Liver (tissue), 9 donors: ENCODE data around the gene FBXO7. TPM values are rescaled to one million over a fixed set of nuclear protein-coding genes. Genes with fewer than 3 reads are reported as not detected.

ENCODE experiments used
- DNase-seq: peaks from one replicate; pipeline ENCODE4 v3.0.0-alpha.2; 2017; ENCODE audit warnings: low spot score
- H3K27ac ChIP-seq, 2 donors: one replicate each; pipeline ENCODE4 v1.7.0; 2013; ENCODE audit warnings: inconsistent platforms in 2 of 2, low read length in 2 of 2, control low read depth in 1 of 2, low read depth in 1 of 2, mild to moderate bottlenecking in 1 of 2
- H3K27me3 ChIP-seq, 4 donors: one replicate each; pipeline versions ENCODE4 v1.6.1 to v1.7.0; 2013; ENCODE audit warnings: low read length in 3 of 4, inconsistent platforms in 1 of 4, mild to moderate bottlenecking in 1 of 4, moderate library complexity in 1 of 4; ENCODE audit not compliant: control insufficient read depth in 4 of 4, insufficient read depth in 4 of 4
- H3K36me3 ChIP-seq, 4 donors: one replicate each; pipeline versions ENCODE4 v1.6.1 to v1.7.0; 2013; ENCODE audit warnings: low read length in 3 of 4, mild to moderate bottlenecking in 3 of 4, low read depth in 1 of 4, moderate library complexity in 1 of 4; ENCODE audit not compliant: control insufficient read depth in 4 of 4, insufficient read depth in 3 of 4
- H3K4me1 ChIP-seq, 4 donors: one replicate each; pipeline versions ENCODE4 v1.6.1 to v1.7.0; 2013; ENCODE audit warnings: low read length in 3 of 4, mild to moderate bottlenecking in 3 of 4, moderate library complexity in 1 of 4; ENCODE audit not compliant: control insufficient read depth in 4 of 4, insufficient read depth in 4 of 4
- H3K4me3 ChIP-seq, 3 donors: one replicate each; pipeline versions ENCODE4 v1.6.1 to v1.7.0; 2013; ENCODE audit warnings: low read length in 3 of 3, control low read depth in 1 of 3, low read depth in 1 of 3, mild to moderate bottlenecking in 1 of 3
- H3K9ac ChIP-seq, 2 donors: one replicate each; pipeline ENCODE4 v1.7.0; 2013; ENCODE audit warnings: low read length in 2 of 2, mild to moderate bottlenecking in 2 of 2, moderate library complexity in 2 of 2, control low read depth in 1 of 2, low read depth in 1 of 2
- H3K9me3 ChIP-seq, 4 donors: one replicate each; pipeline versions ENCODE4 v1.6.1 to v1.7.0; 2013; ENCODE audit warnings: low read length in 3 of 4; ENCODE audit not compliant: control insufficient read depth in 4 of 4
- EGR1 ChIP-seq, 2 donors: IDR thresholded peaks; 2 replicates each; pipeline ENCODE4 v1.6.1; 2016 to 2018; ENCODE audit warnings: antibody characterized with exemption in 2 of 2, low read depth in 2 of 2
- FOXA1 ChIP-seq: IDR thresholded peaks from 2 replicates; pipeline ENCODE4 v1.6.1; 2016; ENCODE audit warnings: antibody characterized with exemption
- GABPA ChIP-seq, 2 donors: IDR thresholded peaks in 1 of 2; conservative IDR thresholded peaks in 1 of 2; 2 replicates each; pipeline ENCODE4 v1.6.1; 2016; ENCODE audit warnings: antibody characterized with exemption in 2 of 2, mild to moderate bottlenecking in 1 of 2, moderate library complexity in 1 of 2
- HNF4A ChIP-seq, 2 donors: conservative IDR thresholded peaks; 2 replicates each; pipeline ENCODE4 v1.6.1; 2016; ENCODE audit warnings: antibody characterized with exemption in 2 of 2, mild to moderate bottlenecking in 2 of 2
- NR2F2 ChIP-seq: IDR thresholded peaks from 2 replicates; pipeline ENCODE4 v1.6.1; 2016; ENCODE audit warnings: antibody characterized with exemption
- RXRA ChIP-seq, 2 donors: IDR thresholded peaks; 2 replicates each; pipeline ENCODE4 v1.6.1; 2017 to 2018; ENCODE audit warnings: antibody characterized with exemption in 2 of 2, mild to moderate bottlenecking in 1 of 2
- SP1 ChIP-seq: IDR thresholded peaks from 2 replicates; pipeline ENCODE4 v1.6.1; 2018; ENCODE audit warnings: antibody characterized with exemption, mild to moderate bottlenecking
- TAF1 ChIP-seq: conservative IDR thresholded peaks from 2 replicates; pipeline ENCODE4 v1.6.1; 2016; ENCODE audit warnings: antibody characterized with exemption, mild to moderate bottlenecking
- YY1 ChIP-seq: IDR thresholded peaks from 2 replicates; pipeline ENCODE4 v1.6.1; 2016; ENCODE audit warnings: antibody characterized with exemption, mild to moderate bottlenecking
- WGBS: extraction: QIAGEN DNeasy Blood & Tissue Kit; methylation state at CpG from one replicate; pipeline ENCODE4 v1.1.7; 2013; 5-methylcytosine and 5-hydroxymethylcytosine counted together
- polyA plus RNA-seq, 2 donors: library from polyadenylated mRNA; stranded (reverse) in 1 of 2; unstranded in 1 of 2; fragments of 200-250 nt in 1 of 2; fragments of >200 nt in 1 of 2; fragmentation: Nextera tagmentation in 1 of 2; extraction: Ambion mirVana in 1 of 2; gene quantifications; one replicate each; pipeline versions ENCODE4 v1.2.1 to v1.2.3, GENCODE V29; 2013 to 2015
- total RNA-seq, 2 donors: library from RNA; depleted of rRNA; stranded (reverse); fragments of >200 nt; gene quantifications; one replicate each; pipeline ENCODE4 v1.2.3, GENCODE V29; 2014
- TF ChIP-seq, protein P1 (sequence below): fragments of 150-350 bp; IDR thresholded peaks from 2 replicates; pipeline ENCODE4 v1.5.1; 2017; ENCODE audit warnings: improper control_type of control experiment, low read depth, low read length; ENCODE audit not compliant: missing input control
- TF ChIP-seq, protein P2 (sequence below): IDR thresholded peaks from 2 replicates; pipeline ENCODE4 v1.6.1; 2016; ENCODE audit warnings: antibody characterized with exemption, mild to moderate bottlenecking
- donor health status: healthy.
- donor health status: healthy.
- donor health status: healthy.
- donor health status: healthy.
- donor health status: healthy.

FBXO7 gene
- 100 to 1,000 TPM in 1 of 2 donors, 10 to 100 TPM in 1; 54.6 to 179 TPM for total RNA-seq
- polyA plus RNA-seq, result 10 to 100 TPM; 37.9 to 47.0 TPM

DNA sequence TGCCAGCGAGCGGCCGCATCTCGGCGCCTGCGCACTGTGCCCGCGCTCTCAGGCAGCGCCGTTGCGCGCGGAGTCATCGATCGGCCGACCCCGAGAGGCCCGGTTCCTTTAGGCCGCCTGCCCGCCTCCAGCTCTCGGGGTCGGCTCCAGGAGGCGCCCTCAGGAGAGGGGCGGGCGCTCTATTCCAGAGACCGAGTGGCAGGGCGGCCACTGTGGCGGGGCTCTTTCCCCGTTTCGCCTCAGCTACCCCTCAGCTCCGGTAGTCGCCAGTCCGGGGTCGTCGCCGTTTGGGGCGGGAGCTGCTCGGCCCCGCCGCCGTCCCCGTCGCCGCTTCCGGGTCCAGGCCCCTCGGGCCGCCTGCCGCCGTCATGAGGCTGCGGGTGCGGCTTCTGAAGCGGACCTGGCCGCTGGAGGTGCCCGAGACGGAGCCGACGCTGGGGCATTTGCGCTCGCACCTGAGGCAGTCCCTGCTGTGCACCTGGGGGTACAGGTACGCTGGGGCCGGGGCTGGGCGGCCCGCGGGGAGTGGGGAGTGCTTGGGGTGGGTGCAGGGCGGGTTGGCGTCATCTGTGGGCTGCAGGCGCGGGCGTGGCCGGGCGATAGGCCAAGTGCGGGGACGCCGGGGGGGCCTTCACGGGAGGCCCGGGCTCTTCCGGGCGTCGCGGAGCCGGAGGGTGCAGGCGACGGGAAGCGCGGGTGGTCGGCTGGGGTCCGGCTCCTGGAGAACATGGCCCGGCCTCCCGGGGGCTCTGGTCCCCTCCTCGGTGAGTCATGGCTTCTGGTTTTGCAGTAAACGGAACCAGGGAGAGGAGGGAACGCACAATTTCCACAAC is at the start of gene FBXO7:
FBXO7 (plus strand) TSS at position 177 of the 833 bp plus-strand sequence; CDS start at position 369, 192 bp downstream.
- Histone ChIP-seq H3K36me3 (peaks cover 0 to 4% (median 0%) of the 10 kb centered on the region in 4 donors), H3K9ac (peak within 1 kb of the TSS; percentile 96 to 99), H3K4me1 (peaks cover 5 to 29% (median 22%) of the 10 kb centered on the region in 4 donors), H3K27me3 (no peaks in the 10 kb centered on the region), H3K27ac (peak within 1 kb of the TSS; percentile 99 to 100), H3K4me3 (peak within 1 kb of the TSS; percentile 33 to 90 (median 76)), H3K9me3 (no peaks in the 10 kb centered on the region)
- WGBS, result under 1% methylated on average over 92 of the region's 92 CpGs
- TF ChIP-seq FOXA1 (no peak), NR2F2 (peak; percentile 12), TAF1 (peak; percentile 35), HNF4A (conservative IDR thresholded peaks at IDR 0.05) (peak in 1 of 2 donors; percentile 34), RXRA (IDR thresholded peaks at IDR 0.05) (peak in 1 of 2 donors; percentile 44), YY1 (peak; percentile 83), GABPA (IDR thresholded peaks at IDR 0.05 in 1 of 2, conservative IDR thresholded peaks at IDR 0.05 in 1 of 2) (no peak), SP1 (peak; percentile 38)
- TF ChIP-seq, protein P1, sequence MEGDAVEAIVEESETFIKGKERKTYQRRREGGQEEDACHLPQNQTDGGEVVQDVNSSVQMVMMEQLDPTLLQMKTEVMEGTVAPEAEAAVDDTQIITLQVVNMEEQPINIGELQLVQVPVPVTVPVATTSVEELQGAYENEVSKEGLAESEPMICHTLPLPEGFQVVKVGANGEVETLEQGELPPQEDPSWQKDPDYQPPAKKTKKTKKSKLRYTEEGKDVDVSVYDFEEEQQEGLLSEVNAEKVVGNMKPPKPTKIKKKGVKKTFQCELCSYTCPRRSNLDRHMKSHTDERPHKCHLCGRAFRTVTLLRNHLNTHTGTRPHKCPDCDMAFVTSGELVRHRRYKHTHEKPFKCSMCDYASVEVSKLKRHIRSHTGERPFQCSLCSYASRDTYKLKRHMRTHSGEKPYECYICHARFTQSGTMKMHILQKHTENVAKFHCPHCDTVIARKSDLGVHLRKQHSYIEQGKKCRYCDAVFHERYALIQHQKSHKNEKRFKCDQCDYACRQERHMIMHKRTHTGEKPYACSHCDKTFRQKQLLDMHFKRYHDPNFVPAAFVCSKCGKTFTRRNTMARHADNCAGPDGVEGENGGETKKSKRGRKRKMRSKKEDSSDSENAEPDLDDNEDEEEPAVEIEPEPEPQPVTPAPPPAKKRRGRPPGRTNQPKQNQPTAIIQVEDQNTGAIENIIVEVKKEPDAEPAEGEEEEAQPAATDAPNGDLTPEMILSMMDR, result no peak
- TF ChIP-seq, protein P2, sequence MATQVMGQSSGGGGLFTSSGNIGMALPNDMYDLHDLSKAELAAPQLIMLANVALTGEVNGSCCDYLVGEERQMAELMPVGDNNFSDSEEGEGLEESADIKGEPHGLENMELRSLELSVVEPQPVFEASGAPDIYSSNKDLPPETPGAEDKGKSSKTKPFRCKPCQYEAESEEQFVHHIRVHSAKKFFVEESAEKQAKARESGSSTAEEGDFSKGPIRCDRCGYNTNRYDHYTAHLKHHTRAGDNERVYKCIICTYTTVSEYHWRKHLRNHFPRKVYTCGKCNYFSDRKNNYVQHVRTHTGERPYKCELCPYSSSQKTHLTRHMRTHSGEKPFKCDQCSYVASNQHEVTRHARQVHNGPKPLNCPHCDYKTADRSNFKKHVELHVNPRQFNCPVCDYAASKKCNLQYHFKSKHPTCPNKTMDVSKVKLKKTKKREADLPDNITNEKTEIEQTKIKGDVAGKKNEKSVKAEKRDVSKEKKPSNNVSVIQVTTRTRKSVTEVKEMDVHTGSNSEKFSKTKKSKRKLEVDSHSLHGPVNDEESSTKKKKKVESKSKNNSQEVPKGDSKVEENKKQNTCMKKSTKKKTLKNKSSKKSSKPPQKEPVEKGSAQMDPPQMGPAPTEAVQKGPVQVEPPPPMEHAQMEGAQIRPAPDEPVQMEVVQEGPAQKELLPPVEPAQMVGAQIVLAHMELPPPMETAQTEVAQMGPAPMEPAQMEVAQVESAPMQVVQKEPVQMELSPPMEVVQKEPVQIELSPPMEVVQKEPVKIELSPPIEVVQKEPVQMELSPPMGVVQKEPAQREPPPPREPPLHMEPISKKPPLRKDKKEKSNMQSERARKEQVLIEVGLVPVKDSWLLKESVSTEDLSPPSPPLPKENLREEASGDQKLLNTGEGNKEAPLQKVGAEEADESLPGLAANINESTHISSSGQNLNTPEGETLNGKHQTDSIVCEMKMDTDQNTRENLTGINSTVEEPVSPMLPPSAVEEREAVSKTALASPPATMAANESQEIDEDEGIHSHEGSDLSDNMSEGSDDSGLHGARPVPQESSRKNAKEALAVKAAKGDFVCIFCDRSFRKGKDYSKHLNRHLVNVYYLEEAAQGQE, result peak; percentile 62
- DNase-seq, result peak; percentile 96

DNA sequence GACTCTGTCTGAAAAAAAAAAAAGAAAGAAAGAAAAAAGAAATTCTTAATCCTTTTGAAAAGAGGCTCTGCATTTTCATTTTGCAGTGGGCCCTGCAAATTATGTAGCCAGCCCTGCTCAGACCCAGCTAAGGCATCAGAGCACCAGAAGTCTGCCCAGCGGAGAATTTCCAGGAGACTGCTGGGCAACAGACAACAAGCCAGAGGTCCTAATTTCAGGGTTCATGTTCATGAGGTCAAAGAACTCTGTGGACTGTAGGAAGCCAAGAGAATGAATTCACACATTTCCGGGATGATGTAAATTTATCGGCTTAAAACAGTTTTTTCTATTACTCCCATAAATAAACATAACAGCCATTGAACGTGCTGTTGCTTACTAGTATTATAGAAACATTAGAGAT is 47.7 kb upstream of the FBXO7 start:
- H3K4me1 ChIP-seq, result peaks cover 0 to 6% (median 3%) of the 10 kb centered on the region in 4 donors
- H3K27ac ChIP-seq, result no peak overlapping the region
- H3K9me3 ChIP-seq, result no peaks in the 10 kb centered on the region
- H3K27me3 ChIP-seq, result peaks cover 0 to 4% (median 0%) of the 10 kb centered on the region in 4 donors
- H3K36me3 ChIP-seq, result no peaks in the 10 kb centered on the region
- no peak for DNase-seq
- 79% methylated on average over 4 of the region's 4 CpGs for WGBS
- TF ChIP-seq SP1 (no peak), EGR1 (IDR thresholded peaks at IDR 0.05; ENCODE audit: low read depth in 2 of 2) (no peak), RXRA (IDR thresholded peaks at IDR 0.05) (peak in 1 of 2 donors; percentile 43)
- H3K9ac ChIP-seq, result peak overlapping the region in 1 of 2 donors; percentile 13
- no peak overlapping the region for H3K4me3 ChIP-seq
